ENCODE measurements around the gene INS. TPM values are rescaled to one million over a fixed set of nuclear protein-coding genes. Genes with fewer than 3 reads are reported as not detected.
A peak's percentile ranks its signal among the peaks of the same experiment; 100 is the strongest.

The INS gene
- total RNA-seq, 2 donors from 2014 or later: 1,947 to 16,276 TPM

GRCh38 chr11:2151500-2152257 is 9.3 kb downstream of the INS start:
- intact Hi-C loops (cut with DNase I): loop anchor here (5.0 to 10.0 kb wide), 3 partner anchors 269 to 497 kb away; no protein-coding TSS in a partner anchor
- TF ChIP-seq, protein P1, sequence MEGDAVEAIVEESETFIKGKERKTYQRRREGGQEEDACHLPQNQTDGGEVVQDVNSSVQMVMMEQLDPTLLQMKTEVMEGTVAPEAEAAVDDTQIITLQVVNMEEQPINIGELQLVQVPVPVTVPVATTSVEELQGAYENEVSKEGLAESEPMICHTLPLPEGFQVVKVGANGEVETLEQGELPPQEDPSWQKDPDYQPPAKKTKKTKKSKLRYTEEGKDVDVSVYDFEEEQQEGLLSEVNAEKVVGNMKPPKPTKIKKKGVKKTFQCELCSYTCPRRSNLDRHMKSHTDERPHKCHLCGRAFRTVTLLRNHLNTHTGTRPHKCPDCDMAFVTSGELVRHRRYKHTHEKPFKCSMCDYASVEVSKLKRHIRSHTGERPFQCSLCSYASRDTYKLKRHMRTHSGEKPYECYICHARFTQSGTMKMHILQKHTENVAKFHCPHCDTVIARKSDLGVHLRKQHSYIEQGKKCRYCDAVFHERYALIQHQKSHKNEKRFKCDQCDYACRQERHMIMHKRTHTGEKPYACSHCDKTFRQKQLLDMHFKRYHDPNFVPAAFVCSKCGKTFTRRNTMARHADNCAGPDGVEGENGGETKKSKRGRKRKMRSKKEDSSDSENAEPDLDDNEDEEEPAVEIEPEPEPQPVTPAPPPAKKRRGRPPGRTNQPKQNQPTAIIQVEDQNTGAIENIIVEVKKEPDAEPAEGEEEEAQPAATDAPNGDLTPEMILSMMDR (IDR thresholded peaks at IDR 0.05): peak; percentile 64 to 94 (median 85)
- no peak for TF ChIP-seq POLR2A (IDR thresholded peaks at IDR 0.05)
- peaks cover 0 to 11% of the 10 kb centered on the region in 2 donors for H3K27me3 ChIP-seq
- H3K27ac ChIP-seq: peak overlapping the region in 2 of 4 donors; percentile 37 to 40
- H3K9me3 ChIP-seq: no peaks in the 10 kb centered on the region
- DNase-seq (peak; percentile 87 to 90 (median 88)), ATAC-seq (peak; percentile 74)
- 1% methylated on average over 17 to 22 of the region's 22 CpGs for WGBS, 2 donors
- H3K4me1 ChIP-seq: peaks cover 6% of the 10 kb centered on the region
- H3K4me3 ChIP-seq: no peak overlapping the region
- no peaks in the 10 kb centered on the region for H3K36me3 ChIP-seq (replicated peaks in 1 of 2; ENCODE audit: insufficient read depth in 1 of 2, low read depth in 2 of 2)

DNA sequence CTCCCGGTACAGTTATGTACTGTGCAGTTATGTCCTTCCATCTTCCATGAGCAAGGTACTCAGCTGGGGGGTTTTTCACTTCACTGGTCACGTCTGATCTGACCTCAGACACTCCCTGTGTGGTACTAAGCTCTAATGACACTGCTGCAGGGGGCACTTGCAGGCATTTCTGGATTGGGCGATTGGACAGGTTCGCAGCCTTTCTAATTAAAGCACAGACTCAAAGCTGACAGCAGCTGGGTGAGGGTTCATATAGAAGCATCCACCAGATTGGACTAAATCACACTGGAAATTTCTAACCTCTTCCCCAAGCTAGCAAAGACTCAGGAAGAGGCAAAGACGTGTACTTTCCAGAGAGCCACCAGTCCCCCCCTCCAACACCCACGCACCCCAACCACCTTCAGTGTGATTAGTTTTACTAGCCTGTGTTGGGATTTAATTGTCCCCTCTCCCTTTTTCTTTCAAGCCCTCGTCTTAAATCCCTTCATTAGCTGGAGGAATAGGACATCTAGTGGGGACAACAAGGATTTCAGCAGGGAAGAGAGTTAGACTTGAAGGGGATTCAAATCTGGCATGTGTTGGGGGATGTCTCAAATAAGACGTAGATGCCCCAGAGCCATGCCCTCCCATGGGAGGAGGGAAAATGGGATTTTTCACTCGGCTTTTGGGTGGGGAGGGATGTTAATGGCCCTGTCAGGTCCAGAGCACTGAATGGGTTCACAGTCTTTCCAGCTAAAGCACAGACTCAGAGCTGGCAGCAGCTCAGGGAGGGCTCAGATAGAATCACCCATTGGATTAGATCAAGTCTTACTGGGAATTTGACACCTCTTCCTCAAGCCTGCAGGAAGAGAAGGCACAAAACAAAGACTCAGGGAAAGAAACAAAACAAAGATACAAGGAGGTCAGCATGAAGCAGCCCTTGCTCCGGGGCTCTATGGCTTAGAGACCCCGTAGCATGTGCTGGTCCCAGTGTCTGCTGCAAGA is 10.9 kb downstream of the INS start:
- peaks cover 0 to 25% of the 10 kb centered on the region in 2 donors for H3K27me3 ChIP-seq
- H3K4me1 ChIP-seq: peaks cover 6% of the 10 kb centered on the region
- ATAC-seq (no peak), DNase-seq (no peak)
- H3K36me3 ChIP-seq (replicated peaks in 1 of 2; ENCODE audit: insufficient read depth in 1 of 2, low read depth in 2 of 2): no peaks in the 10 kb centered on the region
- no peak overlapping the region for H3K4me3 ChIP-seq
- 19 to 21% methylated on average over 11 of the region's 11 CpGs for WGBS, 2 donors
- TF ChIP-seq, protein P1 (IDR thresholded peaks at IDR 0.05): peak in 4 of 7 experiments; percentile 18 to 58 (median 42)
- no peak for TF ChIP-seq POLR2A (IDR thresholded peaks at IDR 0.05)
- H3K9me3 ChIP-seq: no peaks in the 10 kb centered on the region
- intact Hi-C loops (cut with DNase I): loop anchor here (5.0 to 10.0 kb wide), 3 partner anchors 268 to 495 kb away; no protein-coding TSS in a partner anchor
- H3K27ac ChIP-seq: no peak overlapping the region

GRCh38 chr11:2149460-2149859 is 11.5 kb downstream of the INS start:
- H3K4me1 ChIP-seq: peaks cover 7% of the 10 kb centered on the region
- H3K27me3 ChIP-seq: peaks cover 0 to 31% of the 10 kb centered on the region in 2 donors
- no peak overlapping the region for H3K27ac ChIP-seq
- no peak for ATAC-seq
- DNase-seq: no peak
- no peaks in the 10 kb centered on the region for H3K9me3 ChIP-seq
- no peak overlapping the region for H3K4me3 ChIP-seq
- no peak for TF ChIP-seq POLR2A (IDR thresholded peaks at IDR 0.05)
- 39 to 47% methylated on average over 5 to 8 of the region's 8 CpGs for WGBS, 2 donors
- intact Hi-C loops (cut with DNase I): no loop called here
- H3K36me3 ChIP-seq (replicated peaks in 1 of 2; ENCODE audit: insufficient read depth in 1 of 2, low read depth in 2 of 2): no peaks in the 10 kb centered on the region

DNA sequence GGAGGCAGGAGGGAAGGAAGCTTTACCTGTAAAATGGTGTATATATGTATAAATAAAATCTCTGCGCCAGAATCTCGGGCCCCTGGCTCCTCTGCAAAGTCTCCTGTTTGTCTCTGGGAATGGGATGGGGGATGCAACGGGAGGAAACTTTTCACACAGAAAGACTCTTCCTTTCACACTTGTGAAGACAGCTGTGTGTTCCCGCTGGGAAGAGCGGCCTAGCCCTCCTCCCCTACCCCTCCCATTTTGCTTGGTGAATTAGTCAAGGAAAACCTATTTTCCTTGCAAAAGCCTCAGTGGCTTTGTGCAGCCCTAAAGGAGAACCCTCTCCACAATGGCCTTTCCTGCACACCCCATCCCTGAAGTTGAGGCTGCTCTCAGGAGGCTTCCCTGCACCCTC is 12.4 kb downstream of the INS start:
- DNase-seq: no peak
- Histone ChIP-seq H3K4me1 (peaks cover 16% of the 10 kb centered on the region), H3K4me3 (no peak overlapping the region), H3K36me3 (replicated peaks in 1 of 2; ENCODE audit: insufficient read depth in 1 of 2, low read depth in 2 of 2) (no peaks in the 10 kb centered on the region), H3K27me3 (peaks cover 0 to 39% of the 10 kb centered on the region in 2 donors), H3K9me3 (no peaks in the 10 kb centered on the region), H3K27ac (no peak overlapping the region)
- intact Hi-C loops (cut with DNase I): no loop called here
- TF ChIP-seq, protein P1 (IDR thresholded peaks at IDR 0.05): no peak
- no peak for TF ChIP-seq POLR2A (IDR thresholded peaks at IDR 0.05)
- WGBS, 2 donors: 36 to 49% methylated on average over 4 to 5 of the region's 5 CpGs
- no peak for ATAC-seq

DNA sequence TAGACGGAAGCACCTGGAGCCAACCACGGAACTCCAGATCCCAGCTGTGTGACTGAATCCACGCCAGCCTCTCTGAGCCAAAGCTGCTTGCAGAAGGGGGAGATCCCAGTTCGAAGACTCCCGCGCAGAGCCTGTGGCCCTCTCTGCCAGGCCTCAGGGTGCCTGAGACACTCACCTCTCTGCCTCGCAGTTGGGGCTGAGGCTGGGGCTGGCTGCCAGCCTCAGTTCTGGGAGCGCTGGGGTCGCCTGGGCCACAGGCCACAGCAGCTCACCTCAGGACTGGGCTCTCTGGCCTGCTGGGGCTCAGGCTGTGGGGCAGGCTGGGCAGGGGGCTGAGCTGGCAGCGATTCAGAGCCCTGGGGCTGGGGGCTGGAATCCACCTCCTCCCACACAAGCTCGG is 13.6 kb downstream of the INS start:
- Histone ChIP-seq H3K27me3 (peaks cover 0 to 41% of the 10 kb centered on the region in 2 donors), H3K36me3 (replicated peaks in 1 of 2; ENCODE audit: insufficient read depth in 1 of 2, low read depth in 2 of 2) (no peaks in the 10 kb centered on the region), H3K27ac (no peak overlapping the region), H3K9me3 (no peaks in the 10 kb centered on the region), H3K4me1 (peaks cover 17% of the 10 kb centered on the region), H3K4me3 (no peak overlapping the region)
- 11 to 51% methylated on average over 3 to 11 of the region's 11 CpGs for WGBS, 2 donors
- intact Hi-C loops (cut with DNase I): no loop called here
- no peak for ATAC-seq
- TF ChIP-seq, protein P1 (IDR thresholded peaks at IDR 0.05): no peak
- no peak for TF ChIP-seq POLR2A (IDR thresholded peaks at IDR 0.05)
- DNase-seq: no peak

Data from body of pancreas (tissue), 4 donors.